ENCODE measurements around the gene CCDC47. TPM values are rescaled to one million over a fixed set of nuclear protein-coding genes. Genes with fewer than 3 reads are reported as not detected.

CCDC47 gene
- total RNA-seq, 1 experiment from 2014 or later = 80.5 TPM

DNA sequence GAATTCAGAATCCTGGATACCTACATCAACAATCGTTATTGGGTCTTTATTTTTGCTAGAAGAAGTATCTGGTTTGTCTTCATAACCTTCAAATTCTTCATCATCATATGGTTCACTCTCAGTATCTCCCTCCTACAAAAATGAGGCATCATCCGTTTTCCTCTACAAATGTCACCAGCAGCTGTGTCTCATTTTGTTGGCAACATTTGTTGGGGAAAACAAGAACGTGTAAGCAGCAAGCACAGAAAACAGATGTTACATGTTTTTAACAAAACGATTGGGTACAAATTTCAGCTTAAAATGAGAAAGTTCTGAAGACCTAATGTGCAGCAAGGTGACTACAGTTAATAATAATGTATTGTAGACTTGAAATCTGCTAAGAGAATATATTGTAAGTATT, 8.7 kb downstream of the CCDC47 start:
- no peaks in the 10 kb centered on the region for H3K27me3 Mint-ChIP-seq (ENCODE audit: unreplicated experiment)
- H3K4me3 Mint-ChIP-seq (ENCODE audit: low read depth, unreplicated experiment) = no peak overlapping the region
- no peak for TF ChIP-seq CTCF (IDR thresholded peaks at IDR 0.05; ENCODE audit: unreplicated experiment)
- no TSS peak for BruUV-seq (replicated peaks)
- intact Hi-C loops (cut with micrococcal nuclease; ENCODE audit: unreplicated experiment) = no loop called here
- CTCF ChIA-PET = no interaction called here
- no peak for DNase-seq
- no peaks in the 10 kb centered on the region for H3K4me1 Mint-ChIP-seq (ENCODE audit: low read depth, unreplicated experiment)
- H3K27ac Mint-ChIP-seq (ENCODE audit: unreplicated experiment) = no peak overlapping the region
- H3K9me3 Mint-ChIP-seq (ENCODE audit: low read depth, unreplicated experiment) = no peaks in the 10 kb centered on the region
- H3K36me3 Mint-ChIP-seq (ENCODE audit: insufficient read depth, unreplicated experiment) = peaks cover 19% of the 10 kb centered on the region

- intact Hi-C loops (cut with micrococcal nuclease; ENCODE audit: unreplicated experiment) = no loop called here
- BruUV-seq (replicated peaks) = no TSS peak
- no peaks in the 10 kb centered on the region for H3K9me3 Mint-ChIP-seq (ENCODE audit: low read depth, unreplicated experiment)
These were observed 11.0 kb downstream of the CCDC47 start for GRCh38 chr17:63762161-63763078.

GRCh38 chr17:63760771-63761539, 12.4 kb downstream of the CCDC47 start:
- H3K27me3 Mint-ChIP-seq (ENCODE audit: unreplicated experiment) = no peaks in the 10 kb centered on the region
- H3K4me3 Mint-ChIP-seq (ENCODE audit: low read depth, unreplicated experiment) = no peak overlapping the region
- CTCF ChIA-PET = no interaction called here
- H3K4me1 Mint-ChIP-seq (ENCODE audit: low read depth, unreplicated experiment) = no peaks in the 10 kb centered on the region
- H3K36me3 Mint-ChIP-seq (ENCODE audit: insufficient read depth, unreplicated experiment) = peaks cover 35% of the 10 kb centered on the region
- intact Hi-C loops (cut with micrococcal nuclease; ENCODE audit: unreplicated experiment) = no loop called here
- no TSS peak for BruUV-seq (replicated peaks)
- TF ChIP-seq CTCF (IDR thresholded peaks at IDR 0.05; ENCODE audit: unreplicated experiment) = no peak
- DNase-seq = no peak
- H3K27ac Mint-ChIP-seq (ENCODE audit: unreplicated experiment) = no peak overlapping the region
- no peaks in the 10 kb centered on the region for H3K9me3 Mint-ChIP-seq (ENCODE audit: low read depth, unreplicated experiment)

More at GRCh38 chr17:63762161-63763078, 11.0 kb downstream of the CCDC47 start:
- peaks cover 26% of the 10 kb centered on the region for H3K36me3 Mint-ChIP-seq (ENCODE audit: insufficient read depth, unreplicated experiment)
- CTCF ChIA-PET = no interaction called here
- H3K4me1 Mint-ChIP-seq (ENCODE audit: low read depth, unreplicated experiment) = no peaks in the 10 kb centered on the region
- no peak overlapping the region for H3K27ac Mint-ChIP-seq (ENCODE audit: unreplicated experiment)
- H3K27me3 Mint-ChIP-seq (ENCODE audit: unreplicated experiment) = no peaks in the 10 kb centered on the region
- no peak for TF ChIP-seq CTCF (IDR thresholded peaks at IDR 0.05; ENCODE audit: unreplicated experiment)
- H3K4me3 Mint-ChIP-seq (ENCODE audit: low read depth, unreplicated experiment) = no peak overlapping the region
- DNase-seq = no peak

- Mint-ChIP-seq H3K36me3 (ENCODE audit: insufficient read depth, unreplicated experiment) (peaks cover 46% of the 10 kb centered on the region), H3K4me1 (ENCODE audit: low read depth, unreplicated experiment) (no peaks in the 10 kb centered on the region), H3K27ac (ENCODE audit: unreplicated experiment) (no peak overlapping the region), H3K27me3 (ENCODE audit: unreplicated experiment) (no peaks in the 10 kb centered on the region), H3K4me3 (ENCODE audit: low read depth, unreplicated experiment) (no peak overlapping the region), H3K9me3 (ENCODE audit: low read depth, unreplicated experiment) (no peaks in the 10 kb centered on the region)
- intact Hi-C loops (cut with micrococcal nuclease; ENCODE audit: unreplicated experiment) = no loop called here
- TF ChIP-seq CTCF (IDR thresholded peaks at IDR 0.05; ENCODE audit: unreplicated experiment) = no peak
- BruUV-seq (replicated peaks) = no TSS peak
- DNase-seq = no peak
- CTCF ChIA-PET = no interaction called here
These were observed 15.0 kb downstream of the CCDC47 start for GRCh38 chr17:63758428-63758827.
